ENCODE measurements around the gene ATP9B.

DNA sequence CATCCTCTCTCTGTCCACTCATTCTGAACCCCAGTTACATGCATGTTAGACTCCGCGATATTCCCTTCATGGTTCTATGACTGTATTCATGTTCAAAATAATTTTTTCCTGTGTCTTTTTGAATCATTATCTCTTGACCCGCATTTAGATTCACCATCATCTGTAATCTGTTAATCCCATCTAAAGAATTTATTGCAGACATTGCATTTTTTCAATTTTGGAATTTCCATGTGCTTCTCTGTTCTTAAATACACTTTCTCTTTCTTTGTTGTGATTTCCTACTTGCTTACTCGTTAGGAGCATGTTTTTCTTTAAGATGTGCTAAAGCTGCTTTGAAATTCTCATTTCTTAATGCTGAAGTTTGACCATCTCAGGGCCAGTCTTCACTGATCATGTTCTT, 122.2 kb downstream of the ATP9B start:
- TF ChIP-seq POLR2AphosphoS5 (IDR thresholded peaks at IDR 0.05; ENCODE audit: low read depth, low read length) = no peak
- no peak for TF ChIP-seq TAF1 (IDR thresholded peaks at IDR 0.05; ENCODE audit: borderline replicate concordance, insufficient read depth, low read length)
- TF ChIP-seq REST (IDR thresholded peaks at IDR 0.05; ENCODE audit: insufficient read depth in 1 of 2, low read depth in 2 of 2, low read length in 2 of 2) = no peak
